ENCODE measurements around the gene FNIP1.
"Not testable (repeated sequence)": the region's sequence is repeated elsewhere in the genome, so short reads cannot be mapped to it uniquely, and the experiment has no call there.

GRCh38 chr5:131724089-131724488 is 72.7 kb downstream of the FNIP1 start:
- not testable (repeated sequence) for TF ChIP-seq CTCF, POLR2A (IDR thresholded peaks at IDR 0.05)
